GM23248 (cell line): Measurements from ENCODE around the gene ZSWIM5.
"Not testable (repeated sequence)": the region's sequence is repeated elsewhere in the genome, so short reads cannot be mapped to it uniquely, and the experiment has no call there.

Source experiments
- EZH2 ChIP-seq: fragments of 200-600 bp; sonication (generic); IDR thresholded peaks from 2 replicates; pipeline ENCODE4 v1.6.1; 2018; ENCODE audit warnings: antibody characterized with exemption, mild to moderate bottlenecking; ENCODE audit not compliant: insufficient read depth, poor library complexity, severe bottlenecking
- EZH2phosphoT487 ChIP-seq: fragments of 200-600 bp; sonication (generic); IDR thresholded peaks from 2 replicates; pipeline ENCODE4 v1.6.1; 2018; ENCODE audit warnings: antibody characterized with exemption, moderate library complexity, mild to moderate bottlenecking, low read depth; ENCODE audit not compliant: insufficient read depth

DNA sequence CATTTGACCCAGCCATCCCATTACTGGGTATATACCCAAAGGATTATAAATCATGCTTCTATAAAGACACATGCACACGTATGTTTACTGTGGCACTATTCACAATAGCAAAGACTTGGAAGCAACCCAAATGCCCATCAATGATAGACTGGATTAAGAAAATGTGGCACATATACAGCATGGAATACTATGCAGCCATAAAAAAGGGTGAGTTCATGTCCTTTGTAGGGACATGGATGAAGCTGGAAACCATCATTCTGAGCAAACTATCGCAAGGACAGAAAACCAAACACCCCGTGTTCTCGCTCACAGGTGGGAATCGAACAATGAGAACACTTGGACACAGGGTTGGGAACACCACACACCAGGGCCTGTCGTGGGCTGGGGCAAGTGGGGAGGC, 38.5 kb downstream of the ZSWIM5 start:
- not testable (repeated sequence) for TF ChIP-seq EZH2phosphoT487, EZH2
